ENCODE measurements around the gene VANGL1.

Gene VANGL1

DNA sequence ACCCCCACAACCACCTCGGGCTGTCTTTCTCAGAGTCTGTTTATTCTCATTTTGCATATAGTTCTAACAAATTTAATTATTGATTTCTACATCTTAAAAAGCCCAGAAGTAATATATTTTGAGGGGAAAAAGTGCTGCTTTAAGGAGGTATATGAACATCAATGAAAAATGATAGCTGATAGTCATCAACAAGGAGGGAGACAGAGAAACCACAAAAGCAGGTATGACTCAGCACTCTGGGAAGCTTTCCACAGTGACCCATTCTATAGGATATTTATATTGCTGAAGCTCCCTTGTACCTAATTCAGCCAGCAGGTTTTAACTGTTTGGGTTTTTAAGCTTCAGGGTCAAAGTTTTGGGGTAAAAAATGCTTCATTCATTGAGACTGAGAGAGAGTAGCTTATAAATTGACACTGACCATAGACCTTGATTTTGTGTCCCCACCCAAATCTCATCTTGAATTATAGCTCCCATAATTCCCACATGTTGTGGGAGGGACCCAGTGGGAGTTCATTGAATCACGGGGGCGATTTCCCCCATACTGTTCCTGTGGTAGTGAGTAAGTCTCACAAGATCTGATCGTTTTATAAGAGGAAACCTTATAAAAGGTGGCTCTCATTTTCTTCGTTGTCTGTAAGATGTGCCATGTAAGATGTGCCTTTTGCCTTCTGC is 27.4 kb downstream of the VANGL1 start:
- CTCF ChIA-PET, result interaction anchor here (0.5 to 0.9 kb wide), 4 partner anchors 36 to 528 kb away, joined by 3 to 5 read pairs (median 4); no protein-coding TSS in a partner anchor

DNA sequence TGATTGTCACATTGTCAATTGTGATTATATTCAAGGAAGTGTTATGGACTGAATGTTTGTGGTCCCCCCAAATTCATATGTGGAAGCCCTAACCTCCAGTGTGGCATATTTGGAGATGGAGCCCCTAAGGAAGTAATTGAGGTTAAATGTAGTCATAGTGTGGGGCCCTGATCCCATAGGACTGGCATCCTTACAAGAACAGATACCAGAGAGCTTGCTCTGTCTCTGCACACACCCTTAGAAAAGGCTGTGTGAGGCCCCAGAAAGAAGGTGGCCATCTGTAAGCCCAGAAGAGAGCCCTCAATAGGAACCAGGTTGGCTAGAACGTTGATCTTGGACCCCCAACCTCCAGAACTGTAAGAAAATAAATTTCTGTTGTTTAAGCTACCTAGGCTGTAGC is 28.1 kb downstream of the VANGL1 start:
- ChIA-PET POLR2A (ENCODE audit: low non-redundant PET) (no interaction called here), CTCF (interaction anchor here (0.7 to 1.4 kb wide), 2 partner anchors 37 to 469 kb away, joined by 3 to 6 read pairs; no protein-coding TSS in a partner anchor)
- TF ChIP-seq, protein P1, sequence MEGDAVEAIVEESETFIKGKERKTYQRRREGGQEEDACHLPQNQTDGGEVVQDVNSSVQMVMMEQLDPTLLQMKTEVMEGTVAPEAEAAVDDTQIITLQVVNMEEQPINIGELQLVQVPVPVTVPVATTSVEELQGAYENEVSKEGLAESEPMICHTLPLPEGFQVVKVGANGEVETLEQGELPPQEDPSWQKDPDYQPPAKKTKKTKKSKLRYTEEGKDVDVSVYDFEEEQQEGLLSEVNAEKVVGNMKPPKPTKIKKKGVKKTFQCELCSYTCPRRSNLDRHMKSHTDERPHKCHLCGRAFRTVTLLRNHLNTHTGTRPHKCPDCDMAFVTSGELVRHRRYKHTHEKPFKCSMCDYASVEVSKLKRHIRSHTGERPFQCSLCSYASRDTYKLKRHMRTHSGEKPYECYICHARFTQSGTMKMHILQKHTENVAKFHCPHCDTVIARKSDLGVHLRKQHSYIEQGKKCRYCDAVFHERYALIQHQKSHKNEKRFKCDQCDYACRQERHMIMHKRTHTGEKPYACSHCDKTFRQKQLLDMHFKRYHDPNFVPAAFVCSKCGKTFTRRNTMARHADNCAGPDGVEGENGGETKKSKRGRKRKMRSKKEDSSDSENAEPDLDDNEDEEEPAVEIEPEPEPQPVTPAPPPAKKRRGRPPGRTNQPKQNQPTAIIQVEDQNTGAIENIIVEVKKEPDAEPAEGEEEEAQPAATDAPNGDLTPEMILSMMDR (conservative IDR thresholded peaks at IDR 0.05; ENCODE audit: low read depth), result no peak
- no peak overlapping the region for H3K27ac ChIP-seq
- no peak for DNase-seq (ENCODE audit: low spot score)

More for the DNA sequence above, 27.4 kb downstream of the VANGL1 start:
- H3K27ac ChIP-seq, result peak overlapping the region; percentile 38; the same call in 1 of the 2 replicates
- POLR2A ChIA-PET (ENCODE audit: low non-redundant PET), result no interaction called here
- TF ChIP-seq, protein P1 (conservative IDR thresholded peaks at IDR 0.05; ENCODE audit: low read depth), result no peak
- peak; percentile 66 for DNase-seq (ENCODE audit: low spot score)

DNA sequence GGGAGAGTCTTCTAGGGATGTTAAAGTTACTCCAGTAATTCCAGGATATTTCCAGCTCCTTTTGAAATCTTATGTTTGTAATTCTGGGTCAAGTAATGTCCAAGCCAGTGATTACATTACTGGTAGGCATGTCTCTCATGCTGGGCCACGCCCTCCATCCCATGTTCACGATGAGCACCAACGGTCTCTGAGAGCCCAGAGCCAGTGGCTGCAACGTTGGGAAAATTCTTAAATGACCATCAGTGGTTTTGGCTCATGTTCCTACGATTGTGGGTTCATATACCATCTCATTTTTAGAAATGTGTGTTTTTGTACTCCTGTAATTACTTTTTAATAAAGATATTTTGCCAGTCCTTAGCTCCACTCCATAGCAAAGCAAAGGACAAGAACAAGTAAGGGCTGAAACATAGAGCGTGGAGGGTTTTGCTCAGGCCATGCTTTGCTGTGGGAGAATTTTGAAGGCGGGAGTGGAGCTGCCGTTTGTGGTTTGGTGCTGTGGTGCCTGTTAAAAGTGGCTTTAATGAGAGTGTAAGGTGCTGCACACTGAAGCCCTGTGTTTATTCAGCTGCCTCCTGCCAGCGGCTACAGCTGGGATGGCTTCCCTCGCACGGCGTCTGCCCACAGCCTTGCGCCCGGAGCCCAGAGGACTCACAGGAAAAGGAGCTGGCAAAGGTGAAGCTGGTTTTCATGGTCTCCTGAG is 28.9 kb downstream of the VANGL1 start:
- DNase-seq (ENCODE audit: low spot score), result no peak
- TF ChIP-seq, protein P1 (conservative IDR thresholded peaks at IDR 0.05; ENCODE audit: low read depth), result no peak
- peak overlapping the region; percentile 88 for H3K27ac ChIP-seq
- CTCF ChIA-PET, result interaction anchor here (1.4 kb wide), 1 partner anchor 36 kb away, joined by 6 read pairs; no protein-coding TSS in a partner anchor
- POLR2A ChIA-PET (ENCODE audit: low non-redundant PET), result no interaction called here

DNA sequence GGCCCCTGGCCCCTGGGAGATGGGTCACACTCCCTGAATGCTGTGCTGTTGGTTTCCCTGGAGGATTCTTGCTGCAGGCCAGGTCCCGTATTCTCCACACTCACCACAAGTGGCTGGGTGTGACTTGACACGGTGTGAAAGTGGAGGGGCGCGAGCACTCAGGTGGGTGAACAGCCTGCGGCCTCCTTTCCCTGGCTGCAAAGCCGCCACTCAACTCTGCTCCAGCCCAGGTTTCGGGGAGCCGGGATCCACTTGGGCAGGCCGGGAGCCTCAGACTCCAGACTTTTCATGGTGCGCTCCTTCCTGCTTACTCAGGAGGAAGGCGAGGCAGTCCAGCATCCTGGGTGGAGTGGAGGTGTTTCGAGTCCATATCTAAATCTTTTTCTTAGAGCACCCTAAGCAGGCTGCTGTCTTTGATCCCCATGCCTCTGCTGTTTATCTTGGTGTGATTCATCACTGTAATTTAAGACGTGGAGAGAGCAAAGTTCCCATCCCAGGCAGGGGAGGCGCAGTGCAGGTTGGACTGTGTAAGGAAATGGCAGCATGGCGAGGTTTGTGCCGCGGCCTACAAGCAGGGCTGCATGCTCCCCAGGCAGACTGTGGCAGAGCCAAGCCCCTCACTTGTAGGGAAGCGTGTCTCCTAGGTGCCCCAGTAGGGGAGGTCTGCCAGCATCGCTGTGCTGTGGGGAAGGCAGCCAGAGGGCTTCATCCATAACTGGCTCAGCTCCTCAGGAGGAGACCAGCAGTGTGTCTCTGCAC is 29.6 kb downstream of the VANGL1 start:
- TF ChIP-seq, protein P1 (conservative IDR thresholded peaks at IDR 0.05; ENCODE audit: low read depth), result no peak
- CTCF ChIA-PET, result interaction anchor here (0.6 kb wide), 1 partner anchor 17 kb away, joined by 6 read pairs; no protein-coding TSS in a partner anchor
- peak overlapping the region; percentile 88 for H3K27ac ChIP-seq
- POLR2A ChIA-PET (ENCODE audit: low non-redundant PET), result no interaction called here
- peak; percentile 71 for DNase-seq (ENCODE audit: low spot score)

DNA sequence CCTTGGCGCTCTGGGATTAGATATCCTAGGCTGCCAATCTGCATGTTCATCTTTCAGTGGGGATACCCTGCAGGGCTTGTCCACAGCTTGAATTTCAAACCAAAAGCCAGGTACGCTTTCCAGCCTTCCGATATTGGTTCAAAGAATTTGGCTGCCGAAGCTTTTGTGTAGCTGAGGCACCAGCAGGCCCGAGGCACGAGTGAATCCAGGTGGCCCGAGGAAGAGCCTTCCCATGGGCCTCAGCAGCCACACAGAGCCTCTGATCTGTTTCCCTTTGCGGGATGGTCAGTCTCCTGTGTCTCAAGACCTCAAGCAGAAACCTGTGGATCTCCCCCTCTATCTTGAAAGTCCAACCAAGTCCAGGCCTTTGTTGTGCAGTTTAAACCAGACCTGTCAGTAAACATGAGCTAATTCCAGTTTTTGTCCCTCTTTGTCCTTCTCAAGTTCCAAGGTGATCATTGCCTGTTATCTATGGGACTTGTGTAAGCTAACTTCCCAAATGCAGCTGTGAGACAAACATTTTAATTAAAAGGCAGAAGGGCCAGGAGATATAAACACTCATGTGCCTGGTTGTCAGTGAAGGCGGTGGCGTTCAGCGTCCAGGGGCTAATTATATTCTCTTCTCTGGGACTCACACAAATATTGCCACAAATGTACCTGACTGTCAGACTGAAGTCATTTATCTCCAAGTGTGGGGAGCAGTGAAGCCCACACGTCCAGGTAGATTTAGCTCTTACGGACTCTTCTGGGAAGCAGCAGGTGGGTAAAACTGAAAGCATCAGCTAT is 30.6 kb downstream of the VANGL1 start:
- H3K27ac ChIP-seq, result peak overlapping the region; percentile 88
- no peak for DNase-seq (ENCODE audit: low spot score)
- ChIA-PET POLR2A (ENCODE audit: low non-redundant PET) (no interaction called here), CTCF (no interaction called here)
- TF ChIP-seq, protein P1 (conservative IDR thresholded peaks at IDR 0.05; ENCODE audit: low read depth), result no peak

Measured in RWPE1 (cell line).